NCI-H146 treated with DMSO at 0.1 percent for 48 hours (cell line): ENCODE data around the gene BEST4.
A peak's percentile ranks its signal among the peaks of the same experiment; 100 is the strongest.
"Not testable (repeated sequence)": the region's sequence is repeated elsewhere in the genome, so short reads cannot be mapped to it uniquely, and the experiment has no call there.

Experiments used
- DNase-seq: peaks from one replicate; lab custom pipeline; 2025; ENCODE audit not compliant: unreplicated experiment; lab: John Stamatoyannopoulos, UW

BEST4 gene

GRCh38 chr1:44803062-44803311 lies 15.0 kb upstream of the BEST4 start:
- DNase-seq, result no peak

- no peak for DNase-seq
Observed at GRCh38 chr1:44802306-44803061, 14.5 kb upstream of the BEST4 start.

- DNase-seq, result no peak
Observed at GRCh38 chr1:44801491-44802305, 13.7 kb upstream of the BEST4 start.

- DNase-seq, result peak; percentile 89
Observed at GRCh38 chr1:44799770-44800584, 12.0 kb upstream of the BEST4 start, which contains the start of gene PLK3. TSS of gene PLK3 (plus strand) at chr1:44800377. CDS start at chr1:44800464, 87 bp downstream.

- peak; percentile 30 for DNase-seq
Observed at GRCh38 chr1:44798481-44799365, 10.8 kb upstream of the BEST4 start.

- DNase-seq, result not testable (repeated sequence)
Observed at GRCh38 chr1:44797886-44798285, 9.9 kb upstream of the BEST4 start.

GRCh38 chr1:44792736-44793502 lies 4.9 kb upstream of the BEST4 start:
- no peak for DNase-seq

GRCh38 chr1:44790968-44791801 lies 3.2 kb upstream of the BEST4 start:
- DNase-seq, result no peak

- no peak for DNase-seq
Observed at GRCh38 chr1:44787506-44787905, 464 bp downstream of the BEST4 start.

GRCh38 chr1:44786841-44787426 lies 1.0 kb downstream of the BEST4 start:
- DNase-seq, result no peak

GRCh38 chr1:44786138-44786840 lies 1.7 kb downstream of the BEST4 start:
- no peak for DNase-seq

- no peak for DNase-seq
Observed at GRCh38 chr1:44785501-44786137, 2.4 kb downstream of the BEST4 start.

- no peak for DNase-seq
Observed at GRCh38 chr1:44785029-44785380, 3.0 kb downstream of the BEST4 start.

- no peak for DNase-seq
Observed at GRCh38 chr1:44784094-44785028, 3.6 kb downstream of the BEST4 start.

- DNase-seq, result no peak
Observed at GRCh38 chr1:44783697-44784093, 4.3 kb downstream of the BEST4 start.

- no peak for DNase-seq
Observed at GRCh38 chr1:44780583-44781121, 7.3 kb downstream of the BEST4 start.
